ENCODE results near the gene STAC3. TPM values are rescaled to one million over a fixed set of nuclear protein-coding genes. Genes with fewer than 3 reads are reported as not detected.

The STAC3 gene
- total and polyA plus RNA-seq, 9 of the 15 experiments (the other 6 are each of a cell fraction or from before 2014, with no cell fraction given): 0.45 to 6.4 (median 3.3) TPM

GRCh38 chr12:57210926-57211692, 39.9 kb downstream of the STAC3 start:
- H3K27me3 ChIP-seq (ENCODE audit: control insufficient read depth in 2 of 2, insufficient read depth in 2 of 2, low read length in 2 of 2): peaks cover 16 to 70% of the 10 kb centered on the region in 2 experiments; a peak in 4 of 5 replicates
- H3K4me2 ChIP-seq (ENCODE audit: insufficient read depth, low read length): no peak overlapping the region
- POLR2A ChIA-PET: interaction anchor here (1.2 kb wide), 1 partner anchor 22 kb away, joined by 4 read pairs; no protein-coding TSS in a partner anchor
- H3K9me1 ChIP-seq (ENCODE audit: control insufficient read depth, insufficient read depth, low read length): peaks cover 2% of the 10 kb centered on the region
- H3K36me3 ChIP-seq (ENCODE audit: control insufficient read depth, insufficient read depth, low read length): no peaks in the 10 kb centered on the region
- H3K9me3 ChIP-seq (replicated peaks; ENCODE audit: control insufficient read depth, insufficient read depth, low read depth, low read length): no peaks in the 10 kb centered on the region
- no TSS peak for BruUV-seq (replicated peaks)
- H3K79me2 ChIP-seq (ENCODE audit: control insufficient read depth, insufficient read depth, low read length): no peaks in the 10 kb centered on the region
- H2AFZ ChIP-seq (ENCODE audit: low read depth, low read length): no peak overlapping the region
- WGBS (ENCODE audit: insufficient coverage, low coverage, missing lambda C conversion rate): 10% methylated on average over 16 of the region's 16 CpGs
- DNase-seq (ENCODE audit: extremely low read depth in 1 of 4, low spot score in 3 of 4) (no peak), ATAC-seq (no peak), FAIRE-seq (no peak)
- no peak overlapping the region for H3K4me3 ChIP-seq
- intact Hi-C loops (cut with micrococcal nuclease): no loop called here
- peak overlapping the region in 1 of 2 experiments; percentile 28; a peak in 1 of 4 replicates for H3K9ac ChIP-seq (ENCODE audit: insufficient read depth in 1 of 2, low read depth in 2 of 2, low read length in 2 of 2)
- no peak overlapping the region for H3K27ac ChIP-seq (ENCODE audit: extremely low read depth, low read depth, low read length)
- peaks cover 21% of the 10 kb centered on the region for H4K20me1 ChIP-seq (replicated peaks; ENCODE audit: control insufficient read depth, insufficient read depth, low read length)
- H3K4me1 ChIP-seq (replicated peaks in 1 of 2; ENCODE audit: control insufficient read depth in 2 of 2, insufficient read depth in 2 of 2, low read length in 2 of 2): peaks cover 9 to 43% of the 10 kb centered on the region in 2 experiments; a peak in 4 of 5 replicates
- in situ Hi-C loops (cut with MboI): no loop called here
- CTCF ChIA-PET (ENCODE audit: low intra/inter-chr PET ratio): interaction anchor here (4.7 to 7.2 kb wide), 2 partner anchors 27 to 32 kb away, joined by 80 to 186 read pairs; a partner anchor contains a TSS
- TF ChIP-seq POLR2B (IDR thresholded peaks at IDR 0.05; ENCODE audit: low read depth, partially characterized antibody) (no peak), NCOA1 (IDR thresholded peaks at IDR 0.05; ENCODE audit: low read depth) (no peak), CHD7 (IDR thresholded peaks at IDR 0.05; ENCODE audit: low read depth, low read length) (no peak), HES1 (IDR thresholded peaks at IDR 0.05; ENCODE audit: low read depth) (no peak), ZFP30 (CRISPR knock-in tag; IDR thresholded peaks at IDR 0.05; ENCODE audit: borderline replicate concordance) (no peak), TBP (optimal IDR thresholded peaks at IDR 0.05; ENCODE audit: low read depth, low read length) (no peak), RNF2 (IDR thresholded peaks at IDR 0.05) (no peak), RAD21 (CRISPR knock-in tag; conservative IDR thresholded peaks at IDR 0.05 in 1 of 2, IDR thresholded peaks at IDR 0.05 in 1 of 2) (no peak), ZNF431 (CRISPR knock-in tag; IDR thresholded peaks at IDR 0.05) (no peak), NCOA4 (IDR thresholded peaks at IDR 0.05; ENCODE audit: partially characterized antibody) (no peak)
